ENCODE results near the gene OLFML1.
"Not testable (repeated sequence)": the region's sequence is repeated elsewhere in the genome, so short reads cannot be mapped to it uniquely, and the experiment has no call there.

OLFML1 gene

GRCh38 chr11:7511401-7511800 is 26.1 kb downstream of the OLFML1 start:
- CTCF ChIA-PET = interaction anchor here (0.6 kb wide), 1 partner anchor 9 kb away, joined by 3 read pairs; no protein-coding TSS in a partner anchor
- no peak for TF ChIP-seq ZNF384 (IDR thresholded peaks at IDR 0.05)
- TF ChIP-seq SUZ12 (IDR thresholded peaks at IDR 0.05) = no peak
- TF ChIP-seq ELF4 (IDR thresholded peaks at IDR 0.05) = no peak
- TF ChIP-seq FOXK2 (IDR thresholded peaks at IDR 0.05) = no peak
- TF ChIP-seq ARNT (IDR thresholded peaks at IDR 0.05) = no peak
- TF ChIP-seq L3MBTL2 (conservative IDR thresholded peaks at IDR 0.05) = no peak
- TF ChIP-seq HDGF (IDR thresholded peaks at IDR 0.05; ENCODE audit: borderline replicate concordance) = no peak
- TF ChIP-seq NFRKB (IDR thresholded peaks at IDR 0.05) = no peak
- TF ChIP-seq PKNOX1 (IDR thresholded peaks at IDR 0.05) = no peak
- TF ChIP-seq LEF1 (IDR thresholded peaks at IDR 0.05; ENCODE audit: borderline replicate concordance) = no peak
- no peak for TF ChIP-seq SP1 (IDR thresholded peaks at IDR 0.05)
- no peak for DNase-seq (ENCODE audit: extremely low spot score)
- POLR2A ChIA-PET = no interaction called here

GRCh38 chr11:7512525-7513233 is 27.4 kb downstream of the OLFML1 start:
- TF ChIP-seq ELF4 (IDR thresholded peaks at IDR 0.05) (no peak), ZNF384 (IDR thresholded peaks at IDR 0.05) (no peak), CTBP1 (IDR thresholded peaks at IDR 0.05; ENCODE audit: borderline replicate concordance) (no peak), PKNOX1 (IDR thresholded peaks at IDR 0.05) (no peak), NFRKB (IDR thresholded peaks at IDR 0.05) (no peak), BHLHE40 (IDR thresholded peaks at IDR 0.05; ENCODE audit: borderline replicate concordance) (no peak), SUZ12 (IDR thresholded peaks at IDR 0.05) (no peak), FOXM1 (IDR thresholded peaks at IDR 0.05; ENCODE audit: borderline replicate concordance) (no peak), TARDBP (IDR thresholded peaks at IDR 0.05) (no peak)
- ChIA-PET POLR2A (interaction anchor here (1.5 kb wide), 1 partner anchor 110 kb away, joined by 3 read pairs; no protein-coding TSS in a partner anchor), CTCF (interaction anchor here (0.6 to 1.6 kb wide), 10 partner anchors 11 to 678 kb away, joined by 3 to 11 read pairs (median 3); no protein-coding TSS in a partner anchor)
- no peak for DNase-seq (ENCODE audit: extremely low spot score)

- ChIA-PET POLR2A (interaction anchor here (1.1 to 1.5 kb wide), 2 partner anchors 109 to 586 kb away, joined by 3 read pairs; no protein-coding TSS in a partner anchor), CTCF (interaction anchor here (0.6 to 1.6 kb wide), 10 partner anchors 12 to 677 kb away, joined by 3 to 11 read pairs (median 3); no protein-coding TSS in a partner anchor)
- TF ChIP-seq SP1 (IDR thresholded peaks at IDR 0.05) (no peak), L3MBTL2 (conservative IDR thresholded peaks at IDR 0.05) (peak; percentile 44; the same call in 1 of the 2 replicates)
- peak; percentile 89 for DNase-seq (ENCODE audit: extremely low spot score)
These were observed 28.2 kb downstream of the OLFML1 start, which contains the start of gene PPFIBP2 for GRCh38 chr11:7513234-7514098. Gene PPFIBP2 (plus strand): TSS chr11:7513999. CDS start chr11:7549476, 35,477 bp downstream.

- TF ChIP-seq PKNOX1 (IDR thresholded peaks at IDR 0.05) (no peak), CTBP1 (IDR thresholded peaks at IDR 0.05; ENCODE audit: borderline replicate concordance) (no peak), SUZ12 (IDR thresholded peaks at IDR 0.05) (no peak), ZNF384 (IDR thresholded peaks at IDR 0.05) (no peak), ELF4 (IDR thresholded peaks at IDR 0.05) (no peak), FOXA1 (IDR thresholded peaks at IDR 0.05) (no peak), BHLHE40 (IDR thresholded peaks at IDR 0.05; ENCODE audit: borderline replicate concordance) (no peak), HDGF (IDR thresholded peaks at IDR 0.05; ENCODE audit: borderline replicate concordance) (no peak), FOXM1 (IDR thresholded peaks at IDR 0.05; ENCODE audit: borderline replicate concordance) (no peak), SP1 (IDR thresholded peaks at IDR 0.05) (no peak), NFRKB (IDR thresholded peaks at IDR 0.05) (no peak)
- POLR2A ChIA-PET = interaction anchor here (1.1 to 1.5 kb wide), 2 partner anchors 108 to 587 kb away, joined by 3 read pairs; no protein-coding TSS in a partner anchor
- CTCF ChIA-PET = interaction anchor here (1.1 to 1.6 kb wide), 2 partner anchors 72 to 143 kb away, joined by 3 to 8 read pairs; no protein-coding TSS in a partner anchor
- peak; percentile 33 for DNase-seq (ENCODE audit: extremely low spot score)
These were observed 28.8 kb downstream of the OLFML1 start for GRCh38 chr11:7514099-7514591.

- ChIA-PET CTCF (interaction anchor here (0.6 kb wide), 1 partner anchor 179 kb away, joined by 10 read pairs; no protein-coding TSS in a partner anchor), POLR2A (no interaction called here)
- no peak for TF ChIP-seq HDGF (IDR thresholded peaks at IDR 0.05; ENCODE audit: borderline replicate concordance)
- no peak for TF ChIP-seq BHLHE40 (IDR thresholded peaks at IDR 0.05; ENCODE audit: borderline replicate concordance)
- no peak for TF ChIP-seq LEF1 (IDR thresholded peaks at IDR 0.05; ENCODE audit: borderline replicate concordance)
- no peak for DNase-seq (ENCODE audit: extremely low spot score)
These were observed 30.2 kb downstream of the OLFML1 start for GRCh38 chr11:7515447-7515886.

GRCh38 chr11:7516475-7516874 is 31.2 kb downstream of the OLFML1 start:
- CTCF ChIA-PET = no interaction called here
- no peak for TF ChIP-seq HDGF (IDR thresholded peaks at IDR 0.05; ENCODE audit: borderline replicate concordance)
- no peak for TF ChIP-seq L3MBTL2 (conservative IDR thresholded peaks at IDR 0.05)
- no peak for TF ChIP-seq ARNT (IDR thresholded peaks at IDR 0.05)
- TF ChIP-seq SUZ12 (IDR thresholded peaks at IDR 0.05) = no peak
- no peak for TF ChIP-seq PKNOX1 (IDR thresholded peaks at IDR 0.05)
- TF ChIP-seq FOXK2 (IDR thresholded peaks at IDR 0.05) = no peak
- no peak for TF ChIP-seq ELF4 (IDR thresholded peaks at IDR 0.05)
- no peak for TF ChIP-seq FOXM1 (IDR thresholded peaks at IDR 0.05; ENCODE audit: borderline replicate concordance)
- TF ChIP-seq BHLHE40 (IDR thresholded peaks at IDR 0.05; ENCODE audit: borderline replicate concordance) = no peak
- no peak for TF ChIP-seq LEF1 (IDR thresholded peaks at IDR 0.05; ENCODE audit: borderline replicate concordance)
- no peak for TF ChIP-seq FOXA1 (IDR thresholded peaks at IDR 0.05)
- TF ChIP-seq CTBP1 (IDR thresholded peaks at IDR 0.05; ENCODE audit: borderline replicate concordance) = no peak
- TF ChIP-seq ZNF384 (IDR thresholded peaks at IDR 0.05) = no peak
- TF ChIP-seq NFRKB (IDR thresholded peaks at IDR 0.05) = no peak
- TF ChIP-seq SP1 (IDR thresholded peaks at IDR 0.05) = no peak
- no peak for TF ChIP-seq TARDBP (IDR thresholded peaks at IDR 0.05)
- POLR2A ChIA-PET = no interaction called here
- DNase-seq (ENCODE audit: extremely low spot score) = no peak

- CTCF ChIA-PET = not testable (repeated sequence)
These were observed 32.4 kb downstream of the OLFML1 start for GRCh38 chr11:7517743-7518142.

More at GRCh38 chr11:7517743-7518142, 32.4 kb downstream of the OLFML1 start:
- DNase-seq (ENCODE audit: extremely low spot score); POLR2A ChIA-PET: not testable (repeated sequence)
